Brain microvascular endothelial cell (primary cell): Measurements from ENCODE around the gene RAB3GAP1.

Source experiments
- DNase-seq: peaks from one replicate; pipeline ENCODE4 v3.0.0-alpha.2; 2020
- H3K27ac ChIP-seq: fragments of 250-450 bp; sonication (Bioruptor Pico); 2 replicates; pipeline ENCODE4 v1.5.1; 2020; ENCODE audit warnings: mild to moderate bottlenecking, moderate library complexity
- H3K27me3 ChIP-seq: fragments of 250-450 bp; sonication (Bioruptor Pico); replicated peaks from 2 replicates; pipeline ENCODE4 v1.5.1; 2020; ENCODE audit warnings: mild to moderate bottlenecking
- H3K36me3 ChIP-seq: fragments of 250-450 bp; sonication (Bioruptor Pico); replicated peaks from 2 replicates; pipeline ENCODE4 v1.5.1; 2020; ENCODE audit warnings: mild to moderate bottlenecking
- H3K4me3 ChIP-seq: 2 replicates; pipeline ENCODE4 v1.5.1; 2011; ENCODE audit warnings: low read depth, mild to moderate bottlenecking, control low read depth, low read length, moderate library complexity
- in situ Hi-C: cut with HindIII; loops from 2 replicates; pipeline ENCODE4 v1.10.0; 2017; ENCODE audit warnings: low sequenced_read_pairs, low pct_ligation_motif_present
- TF ChIP-seq, protein P1 (sequence below): IDR thresholded peaks from 2 replicates; pipeline ENCODE4 v1.5.1; 2011; ENCODE audit warnings: low read depth, mild to moderate bottlenecking, moderate library complexity, low read length, control low read depth, inconsistent platforms; ENCODE audit errors: missing control alignments

The RAB3GAP1 gene

DNA sequence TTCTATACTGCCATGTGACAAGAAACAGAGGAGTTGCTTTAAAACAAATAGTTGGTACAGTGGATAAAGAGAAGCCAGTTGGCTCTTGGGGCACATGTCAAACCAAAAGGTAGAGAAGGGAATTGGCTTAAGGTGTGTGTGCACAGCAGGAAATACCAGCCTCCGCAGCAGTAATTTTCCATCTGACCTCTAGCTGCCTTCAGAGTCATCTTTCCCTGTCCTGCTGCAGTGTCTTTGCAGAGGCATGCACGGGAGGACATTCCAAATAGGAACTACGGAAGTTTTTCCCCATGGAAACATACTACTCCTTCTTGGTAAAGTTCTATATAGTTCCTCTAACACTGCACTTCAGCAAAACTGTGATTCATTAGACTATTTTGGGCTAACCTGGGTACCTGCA lies 99.5 kb downstream of the RAB3GAP1 start:
- H3K36me3 ChIP-seq = peaks cover 11% of the 10 kb centered on the region
- no peak overlapping the region for H3K4me3 ChIP-seq
- no peaks in the 10 kb centered on the region for H3K27me3 ChIP-seq
- TF ChIP-seq, protein P1, sequence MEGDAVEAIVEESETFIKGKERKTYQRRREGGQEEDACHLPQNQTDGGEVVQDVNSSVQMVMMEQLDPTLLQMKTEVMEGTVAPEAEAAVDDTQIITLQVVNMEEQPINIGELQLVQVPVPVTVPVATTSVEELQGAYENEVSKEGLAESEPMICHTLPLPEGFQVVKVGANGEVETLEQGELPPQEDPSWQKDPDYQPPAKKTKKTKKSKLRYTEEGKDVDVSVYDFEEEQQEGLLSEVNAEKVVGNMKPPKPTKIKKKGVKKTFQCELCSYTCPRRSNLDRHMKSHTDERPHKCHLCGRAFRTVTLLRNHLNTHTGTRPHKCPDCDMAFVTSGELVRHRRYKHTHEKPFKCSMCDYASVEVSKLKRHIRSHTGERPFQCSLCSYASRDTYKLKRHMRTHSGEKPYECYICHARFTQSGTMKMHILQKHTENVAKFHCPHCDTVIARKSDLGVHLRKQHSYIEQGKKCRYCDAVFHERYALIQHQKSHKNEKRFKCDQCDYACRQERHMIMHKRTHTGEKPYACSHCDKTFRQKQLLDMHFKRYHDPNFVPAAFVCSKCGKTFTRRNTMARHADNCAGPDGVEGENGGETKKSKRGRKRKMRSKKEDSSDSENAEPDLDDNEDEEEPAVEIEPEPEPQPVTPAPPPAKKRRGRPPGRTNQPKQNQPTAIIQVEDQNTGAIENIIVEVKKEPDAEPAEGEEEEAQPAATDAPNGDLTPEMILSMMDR = no peak
- in situ Hi-C loops = no loop called here
- DNase-seq = no peak
- no peak overlapping the region for H3K27ac ChIP-seq

DNA sequence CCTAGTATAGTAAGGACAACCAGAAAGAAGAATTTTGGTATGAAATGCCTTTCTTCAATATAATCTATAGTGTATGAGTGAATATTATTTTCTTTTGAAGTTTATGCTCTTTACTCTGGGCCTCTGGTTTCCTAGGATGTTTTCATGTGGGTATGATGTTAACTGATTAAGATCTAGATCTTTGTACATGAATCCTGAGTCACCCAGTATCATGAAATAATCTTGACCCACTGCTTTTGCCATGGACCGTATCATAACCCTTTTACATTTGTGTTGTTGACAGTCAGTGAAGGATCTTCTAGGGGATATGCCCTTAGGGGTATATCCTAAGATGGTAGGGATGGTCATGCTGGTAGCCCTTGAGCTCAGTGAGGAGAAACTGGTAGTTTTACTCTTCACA lies 100.3 kb downstream of the RAB3GAP1 start:
- Histone ChIP-seq H3K27ac (no peak overlapping the region), H3K36me3 (peaks cover 11% of the 10 kb centered on the region)

DNA sequence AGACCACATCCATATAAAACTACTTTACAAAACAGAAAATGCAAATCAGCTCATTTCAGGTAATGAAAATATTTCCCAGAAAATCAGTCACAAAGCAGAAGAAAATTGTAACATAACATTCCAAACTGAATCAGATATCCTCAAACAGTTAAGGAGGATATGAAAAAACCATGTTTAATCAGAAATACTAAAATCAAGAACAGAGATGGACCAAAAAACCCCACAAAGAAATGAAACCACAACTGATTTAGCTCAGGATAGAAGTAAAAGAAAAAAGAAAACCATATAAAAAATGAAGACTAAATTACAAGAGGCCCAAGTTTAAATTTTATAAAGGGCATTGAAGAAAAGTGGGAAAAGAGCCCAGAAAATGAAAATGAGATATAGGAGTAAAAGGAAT lies 102.9 kb downstream of the RAB3GAP1 start:
- H3K27ac ChIP-seq = no peak overlapping the region
- peaks cover 18% of the 10 kb centered on the region for H3K36me3 ChIP-seq
- H3K27me3 ChIP-seq = no peaks in the 10 kb centered on the region
- no peak for DNase-seq
- in situ Hi-C loops = no loop called here
- no peak overlapping the region for H3K4me3 ChIP-seq
- TF ChIP-seq, protein P1 = no peak

More for the DNA sequence above, 100.3 kb downstream of the RAB3GAP1 start:
- H3K4me3 ChIP-seq = no peak overlapping the region
- no peaks in the 10 kb centered on the region for H3K27me3 ChIP-seq
- TF ChIP-seq, protein P1 = no peak
- in situ Hi-C loops = no loop called here
- DNase-seq = no peak

DNA sequence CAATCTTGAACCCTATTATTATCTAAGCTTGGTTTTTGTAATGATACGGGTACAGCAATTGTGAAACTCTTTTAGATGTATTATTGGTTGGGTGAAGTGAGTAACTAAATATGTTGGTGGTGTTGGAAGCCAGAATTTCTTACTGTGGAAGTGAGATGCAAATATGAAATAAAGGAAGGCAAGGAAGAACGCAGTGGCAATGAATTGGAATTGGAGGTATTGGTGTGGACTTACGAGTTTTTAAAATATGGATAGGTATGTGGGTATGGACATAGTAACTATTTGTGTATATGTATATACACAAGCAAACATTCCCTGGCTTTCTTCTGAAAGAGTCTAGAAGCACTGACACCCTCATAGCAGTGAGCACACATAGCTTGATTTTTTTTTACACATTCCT lies 105.8 kb downstream of the RAB3GAP1 start:
- no peak overlapping the region for H3K4me3 ChIP-seq
- H3K27me3 ChIP-seq = no peaks in the 10 kb centered on the region
- H3K27ac ChIP-seq = no peak overlapping the region
- H3K36me3 ChIP-seq = peaks cover 13% of the 10 kb centered on the region
- DNase-seq = no peak
- in situ Hi-C loops = no loop called here
- TF ChIP-seq, protein P1 = no peak

DNA sequence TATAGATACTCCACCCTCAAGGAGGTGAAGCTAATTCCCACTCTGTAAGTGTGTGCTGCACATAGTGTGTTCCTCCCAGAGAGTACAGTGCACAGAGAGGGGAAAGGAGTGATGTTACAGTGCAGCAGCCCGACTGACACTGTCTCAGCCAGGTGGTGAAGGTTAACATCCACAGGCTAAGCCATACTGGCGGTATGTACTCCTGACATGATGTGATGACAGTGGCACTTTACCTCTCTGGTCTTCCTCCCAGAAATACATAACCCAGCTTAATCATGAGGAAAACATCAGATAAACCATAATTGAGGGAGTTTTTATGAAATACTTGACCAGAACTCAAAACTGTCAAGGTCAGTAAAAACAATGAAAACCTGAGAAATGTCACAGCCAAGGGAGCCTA lies 107.1 kb downstream of the RAB3GAP1 start:
- in situ Hi-C loops = no loop called here
- Histone ChIP-seq H3K27me3 (no peaks in the 10 kb centered on the region), H3K4me3 (no peak overlapping the region), H3K27ac (no peak overlapping the region), H3K36me3 (peaks cover 20% of the 10 kb centered on the region)
- no peak for DNase-seq
- TF ChIP-seq, protein P1 = no peak

DNA sequence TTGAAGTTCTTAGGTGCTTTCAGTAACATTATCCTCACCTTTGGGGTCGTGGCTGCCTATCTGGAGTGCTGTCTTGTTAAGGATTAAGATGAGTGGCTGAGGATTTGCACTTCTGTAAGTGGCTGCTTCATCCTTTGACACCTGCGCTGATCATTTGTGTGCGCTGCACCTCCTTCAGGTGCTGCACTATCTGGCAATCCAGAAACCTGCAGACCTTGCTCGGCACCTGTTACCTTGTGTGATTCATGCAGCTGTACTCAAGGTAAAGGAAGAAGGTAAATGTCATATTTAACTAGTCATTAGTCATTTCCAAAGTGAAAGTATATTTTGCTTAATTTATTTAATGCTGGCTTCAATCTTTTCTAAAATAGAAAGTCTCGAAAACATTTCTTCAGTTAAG lies 110.3 kb downstream of the RAB3GAP1 start:
- in situ Hi-C loops = no loop called here

More for the DNA sequence above, 110.3 kb downstream of the RAB3GAP1 start:
- Histone ChIP-seq H3K27me3 (no peaks in the 10 kb centered on the region), H3K4me3 (no peak overlapping the region), H3K36me3 (peaks cover 22% of the 10 kb centered on the region), H3K27ac (no peak overlapping the region)
- DNase-seq = no peak
- TF ChIP-seq, protein P1 = no peak
